ENCODE results near the gene RNF180.

DNA sequence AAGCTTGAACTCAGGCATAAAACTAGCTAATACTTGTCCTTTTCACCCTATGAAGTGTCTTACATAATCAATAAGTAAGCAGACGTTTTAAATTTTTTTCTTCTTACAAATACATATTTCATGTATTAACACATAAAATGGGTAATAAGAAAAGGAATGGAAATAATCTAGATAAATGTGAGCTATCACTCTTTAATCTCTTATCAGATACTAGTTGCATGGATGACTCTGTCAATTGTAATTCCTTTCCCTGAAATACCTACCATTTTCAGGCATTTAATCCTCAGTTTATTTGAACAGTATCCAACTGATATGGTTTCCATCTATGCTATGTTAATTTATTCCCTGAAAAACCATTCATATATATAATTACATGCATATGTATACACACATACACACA, 174.1 kb downstream of the RNF180 start:
- TF ChIP-seq POLR2A (IDR thresholded peaks at IDR 0.05): no peak
- TF ChIP-seq, protein P1, sequence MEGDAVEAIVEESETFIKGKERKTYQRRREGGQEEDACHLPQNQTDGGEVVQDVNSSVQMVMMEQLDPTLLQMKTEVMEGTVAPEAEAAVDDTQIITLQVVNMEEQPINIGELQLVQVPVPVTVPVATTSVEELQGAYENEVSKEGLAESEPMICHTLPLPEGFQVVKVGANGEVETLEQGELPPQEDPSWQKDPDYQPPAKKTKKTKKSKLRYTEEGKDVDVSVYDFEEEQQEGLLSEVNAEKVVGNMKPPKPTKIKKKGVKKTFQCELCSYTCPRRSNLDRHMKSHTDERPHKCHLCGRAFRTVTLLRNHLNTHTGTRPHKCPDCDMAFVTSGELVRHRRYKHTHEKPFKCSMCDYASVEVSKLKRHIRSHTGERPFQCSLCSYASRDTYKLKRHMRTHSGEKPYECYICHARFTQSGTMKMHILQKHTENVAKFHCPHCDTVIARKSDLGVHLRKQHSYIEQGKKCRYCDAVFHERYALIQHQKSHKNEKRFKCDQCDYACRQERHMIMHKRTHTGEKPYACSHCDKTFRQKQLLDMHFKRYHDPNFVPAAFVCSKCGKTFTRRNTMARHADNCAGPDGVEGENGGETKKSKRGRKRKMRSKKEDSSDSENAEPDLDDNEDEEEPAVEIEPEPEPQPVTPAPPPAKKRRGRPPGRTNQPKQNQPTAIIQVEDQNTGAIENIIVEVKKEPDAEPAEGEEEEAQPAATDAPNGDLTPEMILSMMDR (IDR thresholded peaks at IDR 0.05): no peak
